Measurements from ENCODE around the gene NSD1. TPM values are rescaled to one million over a fixed set of nuclear protein-coding genes. Genes with fewer than 3 reads are reported as not detected.

NSD1 gene
- total and polyA plus RNA-seq, 10 of the 15 experiments (the other 5 are each of a cell fraction or from before 2014, with no cell fraction given): 7.0 to 57.9 (median 30.4) TPM

DNA sequence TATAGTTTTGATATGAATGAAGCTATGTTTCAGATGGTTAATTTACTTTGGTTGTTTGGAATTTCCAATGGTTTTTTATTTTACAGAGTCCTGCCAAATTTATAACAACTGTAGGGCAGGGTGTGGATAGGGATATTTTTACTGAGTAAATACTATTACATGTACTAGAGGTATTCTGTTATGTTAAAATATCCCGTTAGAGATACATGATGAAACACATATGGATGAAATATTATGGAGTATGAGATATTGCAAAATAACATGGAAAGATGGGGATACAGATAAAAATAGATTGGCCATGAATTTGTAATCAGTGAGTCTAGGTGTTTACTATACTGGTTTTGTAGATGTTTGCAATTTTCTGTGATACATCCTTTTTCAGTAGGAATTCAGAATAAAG lies 93.3 kb downstream of the NSD1 start:
- in situ Hi-C loops (cut with MboI): no loop called here
- Histone ChIP-seq H3K9ac (ENCODE audit: control insufficient read depth, insufficient read depth, low read length) (no peak overlapping the region), H3K9me3 (replicated peaks; ENCODE audit: control insufficient read depth, insufficient read depth, low read length) (no peaks in the 10 kb centered on the region), H3K79me2 (ENCODE audit: control insufficient read depth, insufficient read depth, low read length) (peaks cover 29% of the 10 kb centered on the region), H4K20me1 (ENCODE audit: control insufficient read depth, insufficient read depth) (no peaks in the 10 kb centered on the region), H2AFZ (ENCODE audit: control insufficient read depth, low read depth, low read length) (no peak overlapping the region), H3K36me3 (ENCODE audit: control insufficient read depth in 2 of 2, insufficient read depth in 2 of 2, low read length in 1 of 2) (peaks cover 5 to 10% of the 10 kb centered on the region in 2 experiments; a peak in 3 of 4 replicates), H3K27me3 (replicated peaks in 1 of 2; ENCODE audit: control insufficient read depth in 2 of 2, insufficient read depth in 2 of 2, low read length in 1 of 2) (no peaks in the 10 kb centered on the region), H3K27ac (ENCODE audit: control insufficient read depth, insufficient read depth) (no peak overlapping the region), H3K4me3 (no peak overlapping the region), H3K4me2 (ENCODE audit: control insufficient read depth, insufficient read depth) (no peak overlapping the region), H3K4me1 (ENCODE audit: control insufficient read depth, insufficient read depth, low read length) (no peaks in the 10 kb centered on the region)
- ATAC-seq (no peak), FAIRE-seq (no peak), DNase-seq (ENCODE audit: low read depth, low spot score) (no peak)
- TF ChIP-seq CHD1 (IDR thresholded peaks at IDR 0.05; ENCODE audit: low read depth, low read length) (no peak), MYB (IDR thresholded peaks at IDR 0.05; ENCODE audit: borderline replicate concordance, low read depth, low read length) (no peak)
- TF ChIP-seq, protein P1, sequence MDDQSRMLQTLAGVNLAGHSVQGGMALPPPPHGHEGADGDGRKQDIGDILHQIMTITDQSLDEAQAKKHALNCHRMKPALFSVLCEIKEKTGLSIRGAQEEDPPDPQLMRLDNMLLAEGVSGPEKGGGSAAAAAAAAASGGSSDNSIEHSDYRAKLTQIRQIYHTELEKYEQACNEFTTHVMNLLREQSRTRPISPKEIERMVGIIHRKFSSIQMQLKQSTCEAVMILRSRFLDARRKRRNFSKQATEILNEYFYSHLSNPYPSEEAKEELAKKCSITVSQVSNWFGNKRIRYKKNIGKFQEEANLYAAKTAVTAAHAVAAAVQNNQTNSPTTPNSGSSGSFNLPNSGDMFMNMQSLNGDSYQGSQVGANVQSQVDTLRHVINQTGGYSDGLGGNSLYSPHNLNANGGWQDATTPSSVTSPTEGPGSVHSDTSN (IDR thresholded peaks at IDR 0.05; ENCODE audit: insufficient replicate concordance, low read depth, low read length): no peak
- RAD21 ChIA-PET (ENCODE audit: unreplicated experiment): no interaction called here
- BruUV-seq (replicated peaks): no TSS peak
- POLR2A ChIA-PET: no interaction called here
- WGBS (ENCODE audit: insufficient coverage, insufficient replicate concordance, low lambda C conversion rate, missing lambda C conversion rate): 100% methylated on average over 1 of the region's 1 CpG
- intact Hi-C loops (cut with micrococcal nuclease; ENCODE audit: unreplicated experiment): no loop called here
- CTCF ChIA-PET: no interaction called here
- SMC1A ChIA-PET (ENCODE audit: uncharacterized antibody, unreplicated experiment): interaction anchor here (0.7 kb wide), 1 partner anchor 115 kb away, joined by 3 read pairs; no protein-coding TSS in a partner anchor

DNA sequence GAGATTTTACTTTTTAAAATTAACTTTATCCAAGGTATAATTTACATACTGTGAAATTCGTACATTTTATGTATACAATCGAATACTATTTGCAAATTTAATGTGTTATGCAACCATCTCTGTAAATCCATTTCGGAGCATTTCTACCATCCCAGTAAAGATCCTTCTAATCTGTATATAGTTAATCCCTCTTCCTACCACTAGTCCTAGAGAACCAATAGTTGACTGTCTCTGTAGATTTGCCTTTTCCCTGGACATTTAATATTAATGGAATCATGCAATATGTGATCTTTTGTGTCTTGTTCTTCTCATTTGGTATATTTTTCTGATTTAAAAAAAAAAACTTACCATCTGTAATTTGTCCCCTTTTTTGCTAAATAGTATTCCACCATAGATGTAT lies 95.2 kb downstream of the NSD1 start:
- Histone ChIP-seq H3K4me3 (no peak overlapping the region), H3K4me2 (ENCODE audit: control insufficient read depth, insufficient read depth) (no peak overlapping the region), H3K27me3 (replicated peaks in 1 of 2; ENCODE audit: control insufficient read depth in 2 of 2, insufficient read depth in 2 of 2, low read length in 1 of 2) (no peaks in the 10 kb centered on the region), H3K27ac (ENCODE audit: control insufficient read depth, insufficient read depth) (no peak overlapping the region), H3K79me2 (ENCODE audit: control insufficient read depth, insufficient read depth, low read length) (peaks cover 22% of the 10 kb centered on the region), H3K4me1 (ENCODE audit: control insufficient read depth, insufficient read depth, low read length) (no peaks in the 10 kb centered on the region), H3K9me3 (replicated peaks; ENCODE audit: control insufficient read depth, insufficient read depth, low read length) (no peaks in the 10 kb centered on the region), H2AFZ (ENCODE audit: control insufficient read depth, low read depth, low read length) (no peak overlapping the region), H4K20me1 (ENCODE audit: control insufficient read depth, insufficient read depth) (no peaks in the 10 kb centered on the region), H3K36me3 (ENCODE audit: control insufficient read depth in 2 of 2, insufficient read depth in 2 of 2, low read length in 1 of 2) (peaks cover 3 to 6% of the 10 kb centered on the region in 2 experiments; a peak in 2 of 4 replicates), H3K9ac (ENCODE audit: control insufficient read depth, insufficient read depth, low read length) (no peak overlapping the region)
- POLR2A ChIA-PET: no interaction called here
- CTCF ChIA-PET: no interaction called here
- in situ Hi-C loops (cut with MboI): no loop called here
- ATAC-seq (no peak), DNase-seq (ENCODE audit: low read depth, low spot score) (no peak), FAIRE-seq (no peak)
- SMC1A ChIA-PET (ENCODE audit: uncharacterized antibody, unreplicated experiment): no interaction called here
- 99% methylated on average over 3 of the region's 3 CpGs for WGBS (ENCODE audit: insufficient coverage, insufficient replicate concordance, low lambda C conversion rate, missing lambda C conversion rate)
- no TSS peak for BruUV-seq (replicated peaks)
- RAD21 ChIA-PET (ENCODE audit: unreplicated experiment): no interaction called here
- intact Hi-C loops (cut with micrococcal nuclease; ENCODE audit: unreplicated experiment): no loop called here
- TF ChIP-seq, protein P2, sequence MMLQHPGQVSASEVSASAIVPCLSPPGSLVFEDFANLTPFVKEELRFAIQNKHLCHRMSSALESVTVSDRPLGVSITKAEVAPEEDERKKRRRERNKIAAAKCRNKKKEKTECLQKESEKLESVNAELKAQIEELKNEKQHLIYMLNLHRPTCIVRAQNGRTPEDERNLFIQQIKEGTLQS (IDR thresholded peaks at IDR 0.05; ENCODE audit: borderline replicate concordance, extremely low read depth, low read depth, low read length): no peak
- no peak for TF ChIP-seq JUNB (IDR thresholded peaks at IDR 0.05)
- TF ChIP-seq, protein P3, sequence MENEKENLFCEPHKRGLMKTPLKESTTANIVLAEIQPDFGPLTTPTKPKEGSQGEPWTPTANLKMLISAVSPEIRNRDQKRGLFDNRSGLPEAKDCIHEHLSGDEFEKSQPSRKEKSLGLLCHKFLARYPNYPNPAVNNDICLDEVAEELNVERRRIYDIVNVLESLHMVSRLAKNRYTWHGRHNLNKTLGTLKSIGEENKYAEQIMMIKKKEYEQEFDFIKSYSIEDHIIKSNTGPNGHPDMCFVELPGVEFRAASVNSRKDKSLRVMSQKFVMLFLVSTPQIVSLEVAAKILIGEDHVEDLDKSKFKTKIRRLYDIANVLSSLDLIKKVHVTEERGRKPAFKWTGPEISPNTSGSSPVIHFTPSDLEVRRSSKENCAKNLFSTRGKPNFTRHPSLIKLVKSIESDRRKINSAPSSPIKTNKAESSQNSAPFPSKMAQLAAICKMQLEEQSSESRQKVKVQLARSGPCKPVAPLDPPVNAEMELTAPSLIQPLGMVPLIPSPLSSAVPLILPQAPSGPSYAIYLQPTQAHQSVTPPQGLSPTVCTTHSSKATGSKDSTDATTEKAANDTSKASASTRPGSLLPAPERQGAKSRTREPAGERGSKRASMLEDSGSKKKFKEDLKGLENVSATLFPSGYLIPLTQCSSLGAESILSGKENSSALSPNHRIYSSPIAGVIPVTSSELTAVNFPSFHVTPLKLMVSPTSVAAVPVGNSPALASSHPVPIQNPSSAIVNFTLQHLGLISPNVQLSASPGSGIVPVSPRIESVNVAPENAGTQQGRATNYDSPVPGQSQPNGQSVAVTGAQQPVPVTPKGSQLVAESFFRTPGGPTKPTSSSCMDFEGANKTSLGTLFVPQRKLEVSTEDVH (IDR thresholded peaks at IDR 0.05; ENCODE audit: low read depth, partially characterized antibody): no peak
- TF ChIP-seq KAT2A (conservative IDR thresholded peaks at IDR 0.05; ENCODE audit: control insufficient read depth, low read depth, low read length): no peak
- TF ChIP-seq, protein P4, sequence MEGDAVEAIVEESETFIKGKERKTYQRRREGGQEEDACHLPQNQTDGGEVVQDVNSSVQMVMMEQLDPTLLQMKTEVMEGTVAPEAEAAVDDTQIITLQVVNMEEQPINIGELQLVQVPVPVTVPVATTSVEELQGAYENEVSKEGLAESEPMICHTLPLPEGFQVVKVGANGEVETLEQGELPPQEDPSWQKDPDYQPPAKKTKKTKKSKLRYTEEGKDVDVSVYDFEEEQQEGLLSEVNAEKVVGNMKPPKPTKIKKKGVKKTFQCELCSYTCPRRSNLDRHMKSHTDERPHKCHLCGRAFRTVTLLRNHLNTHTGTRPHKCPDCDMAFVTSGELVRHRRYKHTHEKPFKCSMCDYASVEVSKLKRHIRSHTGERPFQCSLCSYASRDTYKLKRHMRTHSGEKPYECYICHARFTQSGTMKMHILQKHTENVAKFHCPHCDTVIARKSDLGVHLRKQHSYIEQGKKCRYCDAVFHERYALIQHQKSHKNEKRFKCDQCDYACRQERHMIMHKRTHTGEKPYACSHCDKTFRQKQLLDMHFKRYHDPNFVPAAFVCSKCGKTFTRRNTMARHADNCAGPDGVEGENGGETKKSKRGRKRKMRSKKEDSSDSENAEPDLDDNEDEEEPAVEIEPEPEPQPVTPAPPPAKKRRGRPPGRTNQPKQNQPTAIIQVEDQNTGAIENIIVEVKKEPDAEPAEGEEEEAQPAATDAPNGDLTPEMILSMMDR (IDR thresholded peaks at IDR 0.05 in 2 of 3, conservative IDR thresholded peaks at IDR 0.05 in 1 of 3; ENCODE audit: control insufficient read depth in 2 of 3, extremely low read depth in 1 of 3, insufficient read depth in 1 of 3, low read depth in 3 of 3, low read length in 3 of 3): no peak
- no peak for TF ChIP-seq MTA2 (IDR thresholded peaks at IDR 0.05; ENCODE audit: low read depth)
- no peak for TF ChIP-seq BCL11A (IDR thresholded peaks at IDR 0.05; ENCODE audit: low read depth, low read length)
- TF ChIP-seq SREBF2 (IDR thresholded peaks at IDR 0.05; ENCODE audit: low read length): no peak
